IMR-90 (cell line): Measurements from ENCODE around the gene RNF130. TPM values are rescaled to one million over a fixed set of nuclear protein-coding genes. Genes with fewer than 3 reads are reported as not detected.

ENCODE experiments used
- ATAC-seq: fragments of 200-7000 bp; cut with Tn5 transposase; 2 replicates; pipeline ENCODE4 v1.9.1; 2020; ENCODE audit warnings: low read depth, mild to moderate bottlenecking, moderate library complexity
- BruUV-seq: library from RNA; stranded (reverse); fragments of 400-500 nt; replicated peaks from 2 replicates; lab custom pipeline; 2021; lab: Mats Ljungman, UMichigan
- CTCF ChIA-PET: fragments of 300-600 bp; formaldehyde crosslinking; extraction: SDS; loops from one replicate; lab custom pipeline; 2021; ENCODE audit warnings: antibody characterized with exemption; lab: Yijun Ruan, JAX
- POLR2A ChIA-PET: fragments of 300-600 bp; sonication (Branson Sonifier 250); formaldehyde crosslinking; loops from one replicate; lab custom pipeline; 2022; ENCODE audit warnings: antibody characterized with exemption; ENCODE audit not compliant: unreplicated experiment; lab: Charles Lee
- DNase-seq: peaks from one replicate; pipeline ENCODE4 v3.0.0; 2013
- H2AFZ ChIP-seq: replicated peaks from 2 replicates; pipeline ENCODE3; 2013; ENCODE audit warnings: low read length, mild to moderate bottlenecking; ENCODE audit not compliant: poor library complexity
- H2AK5ac ChIP-seq: 2 replicates; pipeline ENCODE4 v1.6.1; 2013; ENCODE audit warnings: low read depth, low read length, inconsistent platforms
- H2AK9ac ChIP-seq: replicated peaks from 2 replicates; pipeline ENCODE3; 2013; ENCODE audit warnings: mild to moderate bottlenecking, low read depth, low read length, moderate library complexity; ENCODE audit not compliant: poor library complexity
- H2BK120ac ChIP-seq: 2 replicates; pipeline ENCODE4 v1.6.1; 2013; ENCODE audit warnings: low read depth, low read length, inconsistent platforms
- H2BK15ac ChIP-seq: 3 replicates; pipeline ENCODE4 v1.6.1; 2013; ENCODE audit warnings: low read depth, low read length, inconsistent platforms
- H2BK20ac ChIP-seq: 2 replicates; pipeline ENCODE4 v1.6.1; 2013; ENCODE audit warnings: low read depth, mild to moderate bottlenecking, inconsistent platforms, low read length, moderate library complexity
- H2BK5ac ChIP-seq: 2 replicates; pipeline ENCODE4 v1.6.1; 2013; ENCODE audit warnings: mild to moderate bottlenecking, low read depth, low read length, inconsistent platforms; ENCODE audit not compliant: poor library complexity, severe bottlenecking
- H3K14ac ChIP-seq: replicated peaks from 2 replicates; pipeline ENCODE4 v1.6.1; 2013; ENCODE audit warnings: low read depth, low read length, inconsistent platforms
- H3K18ac ChIP-seq: 2 replicates; pipeline ENCODE4 v1.6.1; 2013; ENCODE audit warnings: low read depth, low read length, control low read depth
- H3K23ac ChIP-seq: 2 replicates; pipeline ENCODE4 v1.6.1; 2013; ENCODE audit warnings: low read depth, low read length, inconsistent platforms
- H3K27ac ChIP-seq: 2 replicates; pipeline ENCODE4 v1.5.1; 2013; ENCODE audit warnings: mild to moderate bottlenecking, control low read depth, low read length; ENCODE audit not compliant: insufficient read depth
- H3K27me3 ChIP-seq: 2 replicates; pipeline ENCODE4 v1.6.1; 2013; ENCODE audit warnings: low read length; ENCODE audit not compliant: control insufficient read depth, insufficient read depth
- H3K36me3 ChIP-seq: 2 replicates; pipeline ENCODE4 v1.6.1; 2013; ENCODE audit warnings: low read length, mixed read lengths; ENCODE audit not compliant: control insufficient read depth, insufficient read depth
- H3K4ac ChIP-seq: 2 replicates; pipeline ENCODE4 v1.6.1; 2013; ENCODE audit warnings: low read depth, low read length, inconsistent platforms
- H3K4me1 ChIP-seq: 2 replicates; pipeline ENCODE4 v1.6.1; 2013; ENCODE audit warnings: low read length, mixed read lengths; ENCODE audit not compliant: control insufficient read depth, insufficient read depth
- H3K4me2 ChIP-seq: 2 replicates; pipeline ENCODE4 v1.6.1; 2013; ENCODE audit warnings: low read depth, mild to moderate bottlenecking, control low read depth, low read length, moderate library complexity
- H3K4me3 ChIP-seq: 2 replicates; pipeline ENCODE4 v1.5.1; 2013; ENCODE audit warnings: low read depth, mild to moderate bottlenecking, control low read depth, low read length, moderate library complexity; ENCODE audit not compliant: insufficient read depth
- H3K56ac ChIP-seq: 2 replicates; pipeline ENCODE4 v1.6.1; 2013; ENCODE audit warnings: low read length, inconsistent platforms; ENCODE audit not compliant: insufficient read depth; ENCODE audit errors: extremely low read depth
- H3K79me1 ChIP-seq, 2 experiments: 2 replicates each; pipeline ENCODE4 v1.6.1; 2013; ENCODE audit warnings: low read length in 2 of 2, inconsistent platforms in 1 of 2, low read depth in 1 of 2
- H3K9ac ChIP-seq: 2 replicates; pipeline ENCODE4 v1.6.1; 2013; ENCODE audit warnings: low read depth, low read length, control low read depth
- H3K9me1 ChIP-seq: 2 replicates; pipeline ENCODE4 v1.6.1; 2013; ENCODE audit warnings: low read length, inconsistent platforms; ENCODE audit not compliant: insufficient read depth
- H3K9me3 ChIP-seq: 2 replicates; pipeline ENCODE4 v1.6.1; 2013; ENCODE audit warnings: low read length; ENCODE audit not compliant: control insufficient read depth, insufficient read depth
- H4K20me1 ChIP-seq: 2 replicates; pipeline ENCODE4 v1.6.1; 2013; ENCODE audit warnings: low read length, inconsistent platforms; ENCODE audit not compliant: insufficient read depth
- H4K5ac ChIP-seq: 2 replicates; pipeline ENCODE4 v1.6.1; 2013; ENCODE audit warnings: mild to moderate bottlenecking, low read depth, low read length, control low read depth
- H4K8ac ChIP-seq, 2 experiments: 2 replicates each; pipeline ENCODE4 v1.6.1; 2013; ENCODE audit warnings: low read depth in 2 of 2, low read length in 2 of 2, control low read depth in 1 of 2, inconsistent platforms in 1 of 2
- H4K91ac ChIP-seq: 2 replicates; pipeline ENCODE4 v1.6.1; 2013; ENCODE audit warnings: low read depth, low read length, inconsistent platforms; ENCODE audit not compliant: insufficient read depth
- BHLHE40 ChIP-seq: fragments of 150-350 bp; IDR thresholded peaks from 2 replicates; pipeline ENCODE4 v1.6.1; 2016; ENCODE audit warnings: mild to moderate bottlenecking, low read depth, low read length
- CEBPB ChIP-seq: IDR thresholded peaks from 2 replicates; pipeline ENCODE4 v1.6.1; 2012; ENCODE audit warnings: low read depth, low read length, improper control_type of control experiment
- CHD1 ChIP-seq: IDR thresholded peaks from 2 replicates; pipeline ENCODE4 v1.6.1; 2012; ENCODE audit warnings: low read depth, low read length, improper control_type of control experiment
- CTCF ChIP-seq: conservative IDR thresholded peaks from 2 replicates; pipeline ENCODE4 v1.5.1; 2012; ENCODE audit warnings: mild to moderate bottlenecking, low read depth, low read length, improper control_type of control experiment
- ELK1 ChIP-seq: fragments of 150-350 bp; IDR thresholded peaks from 2 replicates; pipeline ENCODE4 v1.6.1; 2016; ENCODE audit warnings: low read depth, mild to moderate bottlenecking, low read length, moderate library complexity, borderline replicate concordance
- FOS ChIP-seq: fragments of 150-350 bp; IDR thresholded peaks from 2 replicates; pipeline ENCODE4 v1.6.1; 2016; ENCODE audit warnings: low read depth, low read length
- MAFK ChIP-seq: IDR thresholded peaks from 2 replicates; pipeline ENCODE4 v1.6.1; 2012; ENCODE audit warnings: low read depth, low read length, improper control_type of control experiment
- MAZ ChIP-seq: IDR thresholded peaks from 2 replicates; pipeline ENCODE4 v1.6.1; 2012; ENCODE audit warnings: low read depth, mild to moderate bottlenecking, low read length, improper control_type of control experiment, moderate library complexity, borderline replicate concordance
- MXI1 ChIP-seq: IDR thresholded peaks from 2 replicates; pipeline ENCODE4 v1.6.1; 2012; ENCODE audit warnings: low read depth, mild to moderate bottlenecking, low read length, moderate library complexity, borderline replicate concordance
- NFE2L2 ChIP-seq: fragments of 150-350 bp; IDR thresholded peaks from 2 replicates; pipeline ENCODE4 v1.6.1; 2016; ENCODE audit warnings: low read depth, mild to moderate bottlenecking, low read length
- POLR2A ChIP-seq: IDR thresholded peaks from 2 replicates; pipeline ENCODE4 v1.6.1; 2012; ENCODE audit warnings: mild to moderate bottlenecking, low read depth, low read length
- RAD21 ChIP-seq: IDR thresholded peaks from 2 replicates; pipeline ENCODE4 v1.6.1; 2012; ENCODE audit warnings: low read length, improper control_type of control experiment
- RCOR1 ChIP-seq: IDR thresholded peaks from 2 replicates; pipeline ENCODE4 v1.6.1; 2012; ENCODE audit warnings: mild to moderate bottlenecking, low read length, improper control_type of control experiment; ENCODE audit not compliant: insufficient replicate concordance
- RFX5 ChIP-seq: IDR thresholded peaks from 2 replicates; pipeline ENCODE4 v1.8.0; 2012; ENCODE audit warnings: low read depth, mild to moderate bottlenecking, low read length, moderate library complexity
- SMC3 ChIP-seq: fragments of 150-350 bp; IDR thresholded peaks from 2 replicates; pipeline ENCODE4 v1.6.1; 2016; ENCODE audit warnings: low read depth, mild to moderate bottlenecking, antibody characterized with exemption, low read length, moderate library complexity
- USF2 ChIP-seq: fragments of 150-350 bp; IDR thresholded peaks from 2 replicates; pipeline ENCODE4 v1.6.1; 2017; ENCODE audit warnings: mild to moderate bottlenecking, antibody characterized with exemption, low read length, low read depth
- WGBS, 2 experiments: methylation state at CpG; one replicate each; pipeline versions ENCODE4 v1.1.5 to v1.1.7; 2013; ENCODE audit warnings: missing lambda C conversion rate in 2 of 2; ENCODE audit not compliant: insufficient read length in 1 of 2; ENCODE audit errors: extremely low coverage in 2 of 2; 5-methylcytosine and 5-hydroxymethylcytosine counted together
- dilution Hi-C: fragments of 300-500 bp; cut with HindIII; formaldehyde crosslinking; loops from one replicate; pipeline ENCODE4 v1.14.3; 2018; ENCODE audit warnings: low sequenced_read_pairs; ENCODE audit not compliant: unreplicated experiment
- in situ Hi-C: fragments of 300-500 bp; cut with MboI; formaldehyde crosslinking; loops from 3 replicates; pipeline ENCODE4 v1.14.3; 2019; ENCODE audit warnings: low sequenced_read_pairs, inconsistent platforms, mixed read lengths
- intact Hi-C: fragments of 100-400 bp; cut with micrococcal nuclease; formaldehyde crosslinking; loops from 2 replicates; pipeline ENCODE4 v1.10.0; 2022
- polyA plus RNA-seq, 3 experiments: library from polyadenylated mRNA; depleted of rRNA; stranded (reverse); fragments of >200 nt; gene quantifications; 2 replicates each; pipeline ENCODE4 v1.2.3, GENCODE V29; 2012; ENCODE audit warnings: low replicate concordance in 1 of 3
- total RNA-seq: library from RNA; depleted of rRNA; stranded (reverse); fragments of >200 nt; gene quantifications from 2 replicates; pipeline ENCODE4 v1.2.3, GENCODE V29; 2012

The RNF130 gene
- total and polyA plus RNA-seq, 2 of the 4 experiments (the other 2 are of a cell fraction) = 12.9 to 21.7 TPM

- no peak overlapping the region for H2AK5ac ChIP-seq
- H3K14ac ChIP-seq = no peak overlapping the region
- POLR2A ChIA-PET = no interaction called here
- H2BK20ac ChIP-seq = no peak overlapping the region
- H2AK9ac ChIP-seq = no peak overlapping the region
- H4K8ac ChIP-seq = no peak overlapping the region
- DNase-seq (no peak), ATAC-seq (peak; percentile 16; the same call in 1 of the 2 replicates)
- dilution Hi-C loops (no loop called here), in situ Hi-C loops (no loop called here), intact Hi-C loops (no loop called here)
- no peaks in the 10 kb centered on the region for H3K79me1 ChIP-seq
- H3K9me1 ChIP-seq = no peaks in the 10 kb centered on the region
- no peak overlapping the region for H3K4me3 ChIP-seq
- H3K4ac ChIP-seq = no peak overlapping the region
- H3K27ac ChIP-seq = no peak overlapping the region
- no peak overlapping the region for H3K18ac ChIP-seq
- TF ChIP-seq POLR2A (no peak), CTCF (no peak), USF2 (no peak), CEBPB (no peak), BHLHE40 (no peak), RCOR1 (no peak), RAD21 (no peak), MXI1 (no peak), ELK1 (no peak), NFE2L2 (no peak), CHD1 (no peak), MAFK (no peak), RFX5 (no peak), SMC3 (no peak), FOS (no peak), MAZ (no peak)
- H2BK120ac ChIP-seq = no peak overlapping the region
- H4K91ac ChIP-seq = no peak overlapping the region
- WGBS, 2 experiments = no CpG with 5 or more reads among the region's 3 CpGs
- no peak overlapping the region for H2BK5ac ChIP-seq
- no peak overlapping the region for H3K23ac ChIP-seq
- H3K4me1 ChIP-seq = no peaks in the 10 kb centered on the region
- no TSS peak for BruUV-seq
- no peak overlapping the region for H2BK15ac ChIP-seq
- H4K5ac ChIP-seq = no peak overlapping the region
- no peak overlapping the region for H3K9ac ChIP-seq
- CTCF ChIA-PET = no interaction called here
- H3K36me3 ChIP-seq = no peaks in the 10 kb centered on the region
- no peak overlapping the region for H3K4me2 ChIP-seq
- H3K27me3 ChIP-seq = peaks cover 1% of the 10 kb centered on the region; the same call in 1 of the 2 replicates
- no peak overlapping the region for H2AFZ ChIP-seq
- H3K56ac ChIP-seq = no peak overlapping the region
- peaks cover 3% of the 10 kb centered on the region; the same call in 1 of the 2 replicates for H3K9me3 ChIP-seq
- H4K20me1 ChIP-seq = no peaks in the 10 kb centered on the region
Observed at GRCh38 chr5:180104168-180104530, 32.6 kb upstream of the RNF130 start.
